HepG2 (cell line): ENCODE data around the gene CCL19. TPM values are rescaled to one million over a fixed set of nuclear protein-coding genes. Genes with fewer than 3 reads are reported as not detected.

ENCODE experiments used
- EHMT2 ChIP-seq: fragments of 200-600 bp; sonication (generic); IDR thresholded peaks from 2 replicates; pipeline ENCODE4 v1.7.0; 2017; ENCODE audit warnings: antibody characterized with exemption, low read depth, low read length, borderline replicate concordance
- FIP1L1 ChIP-seq: fragments of 200-400 bp; formaldehyde crosslinking; IDR thresholded peaks from 2 replicates; pipeline ENCODE4 v1.6.1; 2018; ENCODE audit warnings: low read depth, mild to moderate bottlenecking, low read length, moderate library complexity, borderline replicate concordance; ENCODE audit not compliant: insufficient read depth
- HBP1 ChIP-seq: IDR thresholded peaks from 2 replicates; pipeline ENCODE4 v1.6.1; 2016; ENCODE audit warnings: low read depth, control low read depth
- KLF13 ChIP-seq: sonication (generic); formaldehyde crosslinking; IDR thresholded peaks from 2 replicates; pipeline ENCODE4 v1.4.0; 2020; ENCODE audit warnings: mild to moderate bottlenecking, missing genetic modification reagents
- MAZ ChIP-seq, 2 experiments: sonication (generic) in 1 of 2; formaldehyde crosslinking in 1 of 2; IDR thresholded peaks; 2 replicates each; pipeline versions ENCODE4 v1.5.0 to v1.6.1; 2012 to 2020; ENCODE audit warnings: low read depth in 2 of 2, mild to moderate bottlenecking in 2 of 2, borderline replicate concordance in 1 of 2, improper control_type of control experiment in 1 of 2, low read length in 1 of 2, missing genetic modification reagents in 1 of 2, moderate library complexity in 1 of 2
- MTF1 ChIP-seq: sonication (generic); formaldehyde crosslinking; IDR thresholded peaks from 2 replicates; pipeline ENCODE4 v1.5.0; 2020; ENCODE audit warnings: missing genetic modification reagents
- NKX3-1 ChIP-seq: sonication (generic); formaldehyde crosslinking; IDR thresholded peaks from 2 replicates; pipeline ENCODE4 v1.5.0; 2020; ENCODE audit warnings: missing genetic modification reagents
- RCOR2 ChIP-seq: IDR thresholded peaks from 2 replicates; pipeline ENCODE4 v1.6.1; 2016; ENCODE audit warnings: missing biosample characterization, missing genetic modification reagents
- RERE ChIP-seq: IDR thresholded peaks from 2 replicates; pipeline ENCODE4 v1.6.1; 2016; ENCODE audit warnings: low read depth, missing genetic modification reagents, missing compliant biosample characterization
- TGIF2 ChIP-seq: IDR thresholded peaks from 2 replicates; pipeline ENCODE4 v1.6.1; 2016; ENCODE audit warnings: control low read depth, missing compliant biosample characterization
- ZBTB1 ChIP-seq: sonication (generic); formaldehyde crosslinking; IDR thresholded peaks from 2 replicates; pipeline ENCODE4 v1.4.0; 2020; ENCODE audit warnings: missing genetic modification reagents, borderline replicate concordance
- ZBTB7B ChIP-seq: sonication (generic); formaldehyde crosslinking; IDR thresholded peaks from 2 replicates; pipeline ENCODE4 v1.4.0; 2020; ENCODE audit warnings: missing genetic modification reagents
- ZNF225 ChIP-seq: sonication (generic); formaldehyde crosslinking; IDR thresholded peaks from 2 replicates; pipeline ENCODE4 v1.4.0; 2020; ENCODE audit warnings: mild to moderate bottlenecking, missing genetic modification reagents
- ZNF501 ChIP-seq: sonication (generic); formaldehyde crosslinking; IDR thresholded peaks from 2 replicates; pipeline ENCODE4 v1.5.1; 2020; ENCODE audit warnings: mild to moderate bottlenecking, moderate library complexity, missing genetic modification reagents
- ZNF552 ChIP-seq: sonication (generic); formaldehyde crosslinking; IDR thresholded peaks from 2 replicates; pipeline ENCODE4 v1.9.0; 2022; ENCODE audit warnings: missing genetic modification reagents, mild to moderate bottlenecking, borderline replicate concordance
- ZNF558 ChIP-seq: sonication (generic); formaldehyde crosslinking; IDR thresholded peaks from 2 replicates; pipeline ENCODE4 v1.9.0; 2022; ENCODE audit warnings: mild to moderate bottlenecking, missing genetic modification reagents, borderline replicate concordance
- ZNF720 ChIP-seq: sonication (generic); formaldehyde crosslinking; IDR thresholded peaks from 2 replicates; pipeline ENCODE4 v1.4.0; 2020; ENCODE audit warnings: missing genetic modification reagents
- polyA plus RNA-seq, 8 experiments: library from polyadenylated mRNA; depleted of rRNA in 3 of 8; stranded (reverse) in 7 of 8; unstranded in 1 of 8; fragments of >200 nt; fragmentation: Illumina TruSeq in 4 of 8; extraction: Trizol in 4 of 8; gene quantifications; 2 replicates each; pipeline versions ENCODE4 v1.2.1 to v1.2.3, GENCODE V29; 2011 to 2016; ENCODE audit warnings: low read depth in 4 of 8, missing spikeins in 1 of 8, mixed read lengths in 1 of 8; ENCODE audit not compliant: insufficient read depth in 1 of 8
- total RNA-seq, 5 experiments: library from RNA; depleted of rRNA; stranded (reverse); fragments of >200 nt; fragmentation: Illumina TruSeq; extraction: Trizol; gene quantifications; 2 replicates each; pipeline ENCODE4 v1.2.3, GENCODE V29; 2016; ENCODE audit warnings: low read depth in 1 of 5
- TF ChIP-seq, protein P1 (sequence below): IDR thresholded peaks from 2 replicates; pipeline ENCODE4 v1.6.1; 2016; ENCODE audit warnings: missing compliant biosample characterization, missing genetic modification reagents, borderline replicate concordance
- TF ChIP-seq, protein P2 (sequence below): sonication (generic); formaldehyde crosslinking; IDR thresholded peaks from 2 replicates; pipeline ENCODE4 v1.4.0; 2020; ENCODE audit warnings: missing genetic modification reagents, low read depth, mild to moderate bottlenecking, borderline replicate concordance

Gene CCL19
- total and polyA plus RNA-seq, 2 of the 13 experiments (the other 11 are each of a cell fraction or from before 2014, with no cell fraction given) = not detected

DNA sequence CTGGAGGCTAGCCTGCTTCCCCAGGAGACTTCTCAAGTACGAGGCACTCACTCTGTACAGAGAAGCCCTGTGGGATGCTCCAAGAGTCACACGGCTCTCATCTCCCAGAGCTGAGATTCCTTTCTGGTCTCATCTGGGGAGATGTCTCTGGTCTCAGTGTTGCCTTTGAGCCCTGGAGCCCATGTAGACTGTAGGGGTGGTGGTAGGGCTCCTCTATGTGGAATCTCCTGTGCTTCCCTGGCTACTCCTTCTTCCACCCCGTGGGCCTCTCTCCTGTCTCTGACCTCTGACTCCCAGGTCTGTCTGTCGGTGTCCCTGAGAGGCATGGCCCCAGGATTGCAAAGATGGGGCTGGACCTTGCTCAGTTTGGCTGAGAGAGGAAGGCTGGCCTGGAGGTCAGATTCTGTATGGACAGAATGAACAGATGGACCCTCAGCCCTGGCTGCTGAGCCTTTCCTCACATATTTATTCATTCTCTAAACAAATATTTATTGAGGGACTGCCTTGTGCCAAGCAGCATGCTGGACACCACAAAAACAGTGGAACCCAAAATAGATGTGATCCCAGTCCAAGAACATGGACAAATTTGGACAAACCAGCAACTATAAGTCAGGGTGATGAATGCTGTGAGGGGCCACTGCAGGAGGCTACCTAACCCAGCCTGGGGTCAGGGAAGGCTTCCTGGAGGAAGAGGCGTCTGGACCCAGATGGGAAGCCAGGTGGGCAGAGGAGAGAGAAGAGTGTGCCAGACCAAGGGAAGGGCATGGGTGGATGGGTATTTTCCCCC is 2.6 kb downstream of the CCL19 start (continued):
- 0 out of 2 replicates have a peak, but pooled peaks have one; percentile 28 for TF ChIP-seq RERE (CRISPR knock-in tag)
- no peak for TF ChIP-seq ZBTB1
- TF ChIP-seq MTF1 (CRISPR knock-in tag) = no peak
- TF ChIP-seq ZNF225 (CRISPR knock-in tag) = no peak
- TF ChIP-seq, protein P1, sequence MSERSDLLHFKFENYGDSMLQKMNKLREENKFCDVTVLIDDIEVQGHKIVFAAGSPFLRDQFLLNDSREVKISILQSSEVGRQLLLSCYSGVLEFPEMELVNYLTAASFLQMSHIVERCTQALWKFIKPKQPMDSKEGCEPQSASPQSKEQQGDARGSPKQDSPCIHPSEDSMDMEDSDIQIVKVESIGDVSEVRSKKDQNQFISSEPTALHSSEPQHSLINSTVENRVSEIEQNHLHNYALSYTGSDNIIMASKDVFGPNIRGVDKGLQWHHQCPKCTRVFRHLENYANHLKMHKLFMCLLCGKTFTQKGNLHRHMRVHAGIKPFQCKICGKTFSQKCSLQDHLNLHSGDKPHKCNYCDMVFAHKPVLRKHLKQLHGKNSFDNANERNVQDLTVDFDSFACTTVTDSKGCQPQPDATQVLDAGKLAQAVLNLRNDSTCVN (CRISPR knock-in tag) = no peak
- no peak for TF ChIP-seq EHMT2
- TF ChIP-seq NKX3-1 = no peak
- no peak for TF ChIP-seq TGIF2 (CRISPR knock-in tag)
- no peak for TF ChIP-seq HBP1 (CRISPR knock-in tag)
- TF ChIP-seq, protein P2, sequence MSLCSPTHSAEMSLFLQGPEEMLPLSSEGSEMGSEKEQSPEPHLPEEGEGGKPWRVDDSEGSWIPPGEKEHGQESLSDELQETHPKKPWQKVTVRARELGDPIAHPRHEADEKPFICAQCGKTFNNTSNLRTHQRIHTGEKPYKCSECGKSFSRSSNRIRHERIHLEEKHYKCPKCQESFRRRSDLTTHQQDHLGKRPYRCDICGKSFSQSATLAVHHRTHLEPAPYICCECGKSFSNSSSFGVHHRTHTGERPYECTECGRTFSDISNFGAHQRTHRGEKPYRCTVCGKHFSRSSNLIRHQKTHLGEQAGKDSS (CRISPR knock-in tag) = no peak
- no peak for TF ChIP-seq MAZ (IDR thresholded peaks at IDR 0.05; ENCODE audit: borderline replicate concordance, low read depth, low read length)
- 0 out of 2 replicates have a peak, but pooled peaks have one; percentile 20 for TF ChIP-seq MAZ (CRISPR knock-in tag; IDR thresholded peaks at IDR 0.05; ENCODE audit: low read depth)
- peak; percentile 48; the same call in 1 of the 2 replicates for TF ChIP-seq ZBTB7B (CRISPR knock-in tag)
- TF ChIP-seq ZNF558 (CRISPR knock-in tag) = no peak
- TF ChIP-seq ZNF720 (CRISPR knock-in tag) = no peak
- no peak for TF ChIP-seq ZNF552 (CRISPR knock-in tag)
- no peak for TF ChIP-seq RCOR2 (CRISPR knock-in tag)
- no peak for TF ChIP-seq FIP1L1
- TF ChIP-seq KLF13 (CRISPR knock-in tag) = no peak
- no peak for TF ChIP-seq ZNF501
